Esophagus squamous epithelium (tissue), 4 donors: Measurements from ENCODE around the gene LRRC36.

Experiments
- POLR2A ChIP-seq, 4 donors: fragments of 450-650 bp; IDR thresholded peaks; one replicate each; pipeline ENCODE4 v1.6.1; 2017; ENCODE audit warnings: antibody characterized with exemption in 4 of 4, mild to moderate bottlenecking in 4 of 4, moderate library complexity in 3 of 4
- TF ChIP-seq, protein P1 (sequence below), 6 experiments: fragments of 450-650 bp in 4 of 6; fragments of 200-600 bp in 2 of 6; sonication (generic) in 2 of 6; IDR thresholded peaks; one replicate each; pipeline ENCODE4 v1.5.1; 2016 to 2019; ENCODE audit warnings: antibody characterized with exemption in 6 of 6, mild to moderate bottlenecking in 4 of 6, moderate library complexity in 4 of 6

DNA sequence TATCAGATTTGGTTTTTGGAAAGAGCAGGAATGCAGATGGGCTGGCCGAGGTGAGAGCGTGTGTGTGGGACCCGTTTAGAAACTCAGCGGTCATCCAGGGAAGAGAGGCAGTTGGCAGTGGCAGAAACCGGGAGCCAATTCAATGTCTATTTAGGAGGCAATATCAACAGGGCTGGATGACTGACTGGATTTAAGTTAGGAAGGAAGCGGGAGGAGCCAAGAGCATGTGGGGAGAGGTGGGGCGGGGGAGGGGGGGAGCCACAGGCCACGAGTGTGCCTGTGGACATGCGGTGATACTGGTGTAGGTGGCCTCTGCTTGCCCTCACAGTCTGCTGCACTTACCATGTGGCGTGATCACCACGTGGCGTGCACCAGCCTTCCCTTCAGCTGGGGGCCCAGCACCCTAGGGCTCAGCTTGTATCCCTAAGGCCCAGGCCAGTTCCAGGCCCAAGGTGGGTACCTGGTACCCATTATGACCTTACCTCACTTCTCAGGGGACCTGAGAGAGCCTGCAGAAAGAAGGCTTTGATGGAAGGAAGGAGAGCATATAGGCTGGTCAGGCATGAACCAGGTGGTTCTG, 77.5 kb downstream of the LRRC36 start:
- TF ChIP-seq, protein P1, sequence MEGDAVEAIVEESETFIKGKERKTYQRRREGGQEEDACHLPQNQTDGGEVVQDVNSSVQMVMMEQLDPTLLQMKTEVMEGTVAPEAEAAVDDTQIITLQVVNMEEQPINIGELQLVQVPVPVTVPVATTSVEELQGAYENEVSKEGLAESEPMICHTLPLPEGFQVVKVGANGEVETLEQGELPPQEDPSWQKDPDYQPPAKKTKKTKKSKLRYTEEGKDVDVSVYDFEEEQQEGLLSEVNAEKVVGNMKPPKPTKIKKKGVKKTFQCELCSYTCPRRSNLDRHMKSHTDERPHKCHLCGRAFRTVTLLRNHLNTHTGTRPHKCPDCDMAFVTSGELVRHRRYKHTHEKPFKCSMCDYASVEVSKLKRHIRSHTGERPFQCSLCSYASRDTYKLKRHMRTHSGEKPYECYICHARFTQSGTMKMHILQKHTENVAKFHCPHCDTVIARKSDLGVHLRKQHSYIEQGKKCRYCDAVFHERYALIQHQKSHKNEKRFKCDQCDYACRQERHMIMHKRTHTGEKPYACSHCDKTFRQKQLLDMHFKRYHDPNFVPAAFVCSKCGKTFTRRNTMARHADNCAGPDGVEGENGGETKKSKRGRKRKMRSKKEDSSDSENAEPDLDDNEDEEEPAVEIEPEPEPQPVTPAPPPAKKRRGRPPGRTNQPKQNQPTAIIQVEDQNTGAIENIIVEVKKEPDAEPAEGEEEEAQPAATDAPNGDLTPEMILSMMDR (IDR thresholded peaks at IDR 0.05): no peak
- no peak for TF ChIP-seq POLR2A (IDR thresholded peaks at IDR 0.05)
